Measurements from ENCODE around the gene USP48.
"Not testable (repeated sequence)": the region's sequence is repeated elsewhere in the genome, so short reads cannot be mapped to it uniquely, and the experiment has no call there.

USP48 gene

DNA sequence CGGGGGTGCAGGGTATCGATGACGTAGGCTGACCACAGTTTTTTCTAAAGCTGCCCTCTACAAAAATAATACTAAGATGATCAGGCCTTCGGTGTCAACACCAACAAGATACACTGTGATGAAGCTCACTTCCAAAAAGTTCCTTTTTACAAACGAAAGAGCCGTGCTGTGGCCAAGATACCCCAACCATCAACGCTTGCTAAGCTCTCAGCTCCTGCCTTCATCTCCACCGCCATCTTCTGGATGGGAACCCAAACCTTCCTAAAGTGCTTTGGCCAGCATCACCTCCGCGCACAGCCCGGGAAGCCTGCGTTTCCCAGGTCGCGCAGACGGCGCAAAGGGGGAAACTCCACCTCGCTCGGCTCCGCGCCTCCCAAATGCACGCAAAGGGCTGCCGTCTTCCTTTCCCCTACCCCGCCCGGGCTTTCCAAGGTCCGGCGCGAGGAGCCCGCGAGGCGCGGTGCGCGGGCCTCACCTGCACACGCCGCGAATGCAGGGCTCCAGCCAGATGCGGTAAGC is 541 bp downstream of the USP48 start:
- peak overlapping the region; percentile 93 for H3K4me3 ChIP-seq (ENCODE audit: low read depth, low read length)
- peak; percentile 57 for DNase-seq (ENCODE audit: low read depth, low spot score)
- in situ Hi-C loops (cut with HindIII; ENCODE audit: low sequenced_read_pairs): no loop called here
- TF ChIP-seq, protein P1, sequence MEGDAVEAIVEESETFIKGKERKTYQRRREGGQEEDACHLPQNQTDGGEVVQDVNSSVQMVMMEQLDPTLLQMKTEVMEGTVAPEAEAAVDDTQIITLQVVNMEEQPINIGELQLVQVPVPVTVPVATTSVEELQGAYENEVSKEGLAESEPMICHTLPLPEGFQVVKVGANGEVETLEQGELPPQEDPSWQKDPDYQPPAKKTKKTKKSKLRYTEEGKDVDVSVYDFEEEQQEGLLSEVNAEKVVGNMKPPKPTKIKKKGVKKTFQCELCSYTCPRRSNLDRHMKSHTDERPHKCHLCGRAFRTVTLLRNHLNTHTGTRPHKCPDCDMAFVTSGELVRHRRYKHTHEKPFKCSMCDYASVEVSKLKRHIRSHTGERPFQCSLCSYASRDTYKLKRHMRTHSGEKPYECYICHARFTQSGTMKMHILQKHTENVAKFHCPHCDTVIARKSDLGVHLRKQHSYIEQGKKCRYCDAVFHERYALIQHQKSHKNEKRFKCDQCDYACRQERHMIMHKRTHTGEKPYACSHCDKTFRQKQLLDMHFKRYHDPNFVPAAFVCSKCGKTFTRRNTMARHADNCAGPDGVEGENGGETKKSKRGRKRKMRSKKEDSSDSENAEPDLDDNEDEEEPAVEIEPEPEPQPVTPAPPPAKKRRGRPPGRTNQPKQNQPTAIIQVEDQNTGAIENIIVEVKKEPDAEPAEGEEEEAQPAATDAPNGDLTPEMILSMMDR (IDR thresholded peaks at IDR 0.05; ENCODE audit: low read depth, low read length): peak; percentile 40

DNA sequence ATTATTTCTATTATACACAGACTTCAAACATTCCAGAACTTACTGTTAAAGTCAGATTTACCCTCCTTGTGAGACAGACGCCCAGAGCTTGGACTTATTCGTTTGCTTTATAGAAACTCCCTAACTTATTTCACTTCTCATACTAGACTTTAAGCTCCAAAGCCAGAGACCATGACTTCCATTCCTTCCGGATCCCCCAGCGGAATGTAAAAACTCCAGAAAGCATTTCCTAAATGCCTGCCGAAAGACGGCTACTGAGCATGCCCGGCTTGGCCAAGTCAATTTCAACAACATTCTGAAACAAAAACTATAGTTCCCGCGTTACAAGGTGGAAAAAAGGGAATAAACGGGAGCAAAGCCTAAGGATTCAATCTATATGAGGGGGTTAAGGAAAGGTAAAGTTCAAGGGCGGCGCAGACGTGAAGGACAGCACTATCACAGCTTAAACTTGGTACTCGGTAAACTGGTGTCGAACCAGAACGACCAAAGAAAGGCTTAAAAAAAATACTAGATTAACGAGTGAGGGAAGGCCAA is 1.1 kb downstream of the USP48 start:
- peak overlapping the region; percentile 93 for H3K4me3 ChIP-seq (ENCODE audit: low read depth, low read length)
- TF ChIP-seq, protein P1 (IDR thresholded peaks at IDR 0.05; ENCODE audit: low read depth, low read length): no peak
- in situ Hi-C loops (cut with HindIII; ENCODE audit: low sequenced_read_pairs): no loop called here
- DNase-seq (ENCODE audit: low read depth, low spot score): peak; percentile 57

DNA sequence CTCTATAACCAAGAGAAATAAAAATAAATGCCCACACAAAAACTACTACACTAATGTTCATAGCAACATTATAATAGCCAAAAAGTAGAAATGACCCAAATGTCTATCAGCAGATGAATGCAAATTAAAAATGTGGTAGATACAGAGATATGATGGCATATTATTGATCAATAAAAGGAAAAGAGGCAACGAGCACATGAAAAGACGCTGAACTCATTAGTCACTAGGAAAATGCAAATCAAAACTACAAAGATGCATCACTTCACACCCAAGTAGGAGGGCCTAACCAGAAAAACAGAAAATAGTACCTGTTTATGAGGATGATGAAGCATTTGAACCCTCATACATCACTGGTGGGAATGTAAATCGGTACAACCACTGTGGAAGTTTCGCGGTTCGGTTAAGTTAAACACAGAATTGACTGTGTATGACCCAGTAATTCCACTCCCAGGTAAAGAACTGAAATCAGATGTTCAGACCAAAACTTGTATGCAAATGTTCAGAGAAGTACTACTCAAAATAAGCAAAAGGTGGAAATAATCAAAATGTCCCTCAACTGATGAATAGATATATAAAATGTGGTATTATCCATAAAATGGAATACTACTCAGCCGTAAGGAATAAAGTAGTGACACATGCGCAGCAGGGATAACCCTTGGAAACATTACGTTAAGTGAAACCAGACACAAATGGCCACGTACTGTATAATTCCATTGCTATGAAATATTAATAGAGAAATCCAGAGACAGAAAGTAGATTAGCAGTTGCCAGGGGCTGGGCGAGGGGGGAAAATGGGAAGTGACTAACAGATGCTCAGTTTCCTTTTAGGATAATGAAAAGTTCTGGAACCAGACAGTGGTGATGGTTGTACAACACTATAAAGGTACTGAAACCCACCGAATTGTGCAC is 3.1 kb downstream of the USP48 start:
- no peak for DNase-seq (ENCODE audit: low read depth, low spot score)
- no peak overlapping the region for H3K4me3 ChIP-seq (ENCODE audit: low read depth, low read length)
- in situ Hi-C loops (cut with HindIII; ENCODE audit: low sequenced_read_pairs): no loop called here
- TF ChIP-seq, protein P1 (IDR thresholded peaks at IDR 0.05; ENCODE audit: low read depth, low read length): no peak

DNA sequence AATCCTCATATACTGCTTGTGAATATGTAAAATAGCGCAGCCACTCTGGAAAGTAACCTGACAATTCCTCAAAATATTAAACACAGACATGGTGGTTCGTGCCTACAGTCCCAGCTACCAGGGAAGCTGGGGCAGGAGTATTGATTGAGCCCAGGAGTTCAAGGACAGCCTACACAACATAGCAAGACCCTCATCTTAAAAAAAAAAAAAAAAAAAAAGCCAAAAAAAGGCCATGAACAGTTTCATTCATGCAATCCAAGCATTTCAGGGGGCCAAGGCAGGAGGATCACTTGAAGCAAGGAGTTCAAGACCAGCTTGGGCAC is 4.6 kb downstream of the USP48 start:
- H3K4me3 ChIP-seq (ENCODE audit: low read depth, low read length): no peak overlapping the region
- in situ Hi-C loops (cut with HindIII; ENCODE audit: low sequenced_read_pairs): no loop called here
- TF ChIP-seq, protein P1 (IDR thresholded peaks at IDR 0.05; ENCODE audit: low read depth, low read length): no peak
- no peak for DNase-seq (ENCODE audit: low read depth, low spot score)

DNA sequence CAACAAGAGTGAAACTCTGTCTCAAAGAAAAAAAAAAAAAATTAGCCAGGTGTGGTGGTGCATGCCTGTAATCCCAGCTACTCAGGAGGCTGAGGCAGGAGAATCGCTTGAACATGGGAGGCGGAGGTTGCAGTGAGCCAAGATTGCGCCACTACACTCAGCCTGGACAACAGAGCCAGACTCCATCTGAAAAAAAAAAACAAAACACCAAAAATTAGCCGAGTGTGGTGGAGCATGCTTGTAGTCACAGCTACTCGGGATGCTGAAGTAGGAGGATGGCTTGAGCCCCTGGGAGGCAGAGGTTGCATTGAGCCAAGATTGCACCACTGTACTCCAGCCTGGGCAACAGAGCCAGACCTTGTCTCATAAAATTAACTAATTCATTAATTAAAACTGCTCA is 6.0 kb downstream of the USP48 start:
- H3K4me3 ChIP-seq (ENCODE audit: low read depth, low read length); in situ Hi-C loops (cut with HindIII; ENCODE audit: low sequenced_read_pairs); DNase-seq (ENCODE audit: low read depth, low spot score): not testable (repeated sequence)

DNA sequence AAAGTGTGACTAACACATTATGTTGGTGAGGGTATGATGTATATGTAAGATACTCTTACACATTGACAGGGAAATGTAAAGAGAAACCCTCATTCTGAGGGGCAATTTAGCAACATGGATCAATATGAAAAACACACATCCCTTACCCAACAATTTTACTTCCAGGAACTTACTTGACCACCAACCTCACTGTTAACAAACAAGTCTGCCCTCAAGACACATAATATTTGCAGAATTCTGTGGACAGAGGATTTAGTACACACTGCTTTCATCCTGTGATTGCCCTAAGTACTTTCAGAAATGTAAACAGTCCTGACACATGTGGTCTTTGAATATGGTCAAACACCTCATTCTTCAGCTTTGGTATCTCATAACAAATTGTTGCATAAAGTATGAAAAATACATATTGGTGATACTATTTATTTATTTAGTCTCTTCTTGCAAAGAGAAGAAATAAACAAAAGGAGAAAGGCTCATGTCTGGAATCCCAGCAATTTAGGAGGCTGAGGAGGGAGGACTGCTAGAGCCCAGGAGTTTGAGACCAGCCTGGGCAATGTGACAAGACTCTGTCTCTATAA is 6.9 kb downstream of the USP48 start:
- peak; percentile 32 for DNase-seq (ENCODE audit: low read depth, low spot score)
- TF ChIP-seq, protein P1 (IDR thresholded peaks at IDR 0.05; ENCODE audit: low read depth, low read length): no peak
- no peak overlapping the region for H3K4me3 ChIP-seq (ENCODE audit: low read depth, low read length)
- in situ Hi-C loops (cut with HindIII; ENCODE audit: low sequenced_read_pairs): no loop called here

DNA sequence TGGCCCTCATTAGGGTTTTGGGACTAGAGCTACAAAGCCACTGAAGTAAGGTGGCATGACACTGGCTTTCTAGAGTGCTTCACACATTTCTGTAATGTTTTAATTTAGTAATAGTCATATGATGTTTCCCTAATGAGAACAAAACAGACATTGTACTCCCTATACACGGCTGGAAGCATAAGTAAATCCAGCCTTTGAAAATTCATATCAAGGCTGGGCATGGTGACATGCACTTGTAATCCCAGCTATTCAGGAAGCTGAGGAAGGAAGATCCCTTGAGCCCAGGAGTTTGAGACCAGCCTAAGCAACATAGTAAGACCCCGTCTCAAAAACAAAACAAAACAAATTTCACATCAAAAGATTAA is 7.4 kb downstream of the USP48 start:
- TF ChIP-seq, protein P1 (IDR thresholded peaks at IDR 0.05; ENCODE audit: low read depth, low read length): no peak
- in situ Hi-C loops (cut with HindIII; ENCODE audit: low sequenced_read_pairs): no loop called here

More for the DNA sequence above, 7.4 kb downstream of the USP48 start:
- no peak for DNase-seq (ENCODE audit: low read depth, low spot score)
- no peak overlapping the region for H3K4me3 ChIP-seq (ENCODE audit: low read depth, low read length)

Data from astrocyte of the spinal cord (primary cell).